Kidney tubule cell (primary cell): ENCODE data around the gene FAIM2.

Experiments
- DNase-seq: peaks from one replicate; pipeline ENCODE4 v3.0.0-alpha.2; 2018; ENCODE audit warnings: low spot score

The FAIM2 gene

DNA sequence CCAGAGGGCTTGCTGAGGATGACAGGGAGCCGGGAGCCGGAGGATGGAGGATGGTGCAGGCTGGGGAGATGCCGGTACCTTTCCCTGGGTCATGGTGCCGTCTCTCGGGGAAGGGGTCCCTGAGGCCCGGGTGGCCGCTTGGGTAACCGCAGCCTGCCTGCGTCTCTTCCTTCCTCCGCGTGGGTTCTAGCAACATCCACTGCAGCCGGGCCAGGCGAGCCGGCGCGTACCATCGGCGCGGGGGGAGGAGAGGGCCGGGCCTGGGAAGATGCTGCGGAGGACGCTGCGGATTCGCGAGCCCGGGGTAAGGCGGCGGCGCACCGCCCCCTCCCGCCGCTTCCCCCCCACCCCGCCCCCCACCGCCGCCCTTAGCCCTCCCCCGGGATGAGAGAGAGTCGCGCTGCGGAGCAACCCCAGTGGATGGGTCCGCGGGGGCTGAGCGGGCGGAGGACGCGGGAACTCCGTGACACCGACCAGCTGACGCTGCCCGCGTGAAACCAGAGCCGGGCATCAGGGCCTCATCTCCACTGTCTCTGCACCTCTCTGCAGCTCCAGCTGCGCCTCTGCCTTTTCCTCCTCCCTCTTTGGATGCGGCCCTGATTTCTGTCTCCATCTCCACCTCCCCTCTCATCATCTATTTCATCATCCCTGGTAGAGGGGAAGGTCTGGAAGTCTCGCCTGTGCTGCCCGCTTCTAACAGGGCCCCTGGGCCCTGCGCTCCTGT lies at the start of gene FAIM2:
TSS of gene FAIM2 (minus strand) at position 201 of the 724 bp plus-strand sequence. CDS start at position 93, 108 bp downstream.
- DNase-seq, result no peak

DNA sequence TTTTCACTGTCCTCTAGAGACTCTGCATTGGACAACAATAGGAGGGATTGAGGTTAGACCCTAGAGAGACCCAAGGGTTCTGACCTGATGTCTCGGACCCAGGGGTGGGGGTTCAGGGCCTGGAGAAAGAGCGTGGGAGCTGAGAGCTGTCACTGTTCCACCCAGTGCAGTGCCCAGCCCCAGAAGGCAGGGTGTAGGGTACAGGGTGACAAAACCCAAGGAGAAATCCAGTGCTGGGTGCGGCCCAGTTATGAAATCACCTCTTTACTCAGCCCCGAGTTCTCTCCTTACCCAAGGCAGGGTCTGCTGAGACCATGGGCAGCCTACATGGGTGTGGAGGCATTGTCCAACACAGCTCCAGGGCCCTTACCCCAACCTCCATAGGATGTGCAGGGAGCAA lies 49.5 kb upstream of the FAIM2 start:
- DNase-seq, result no peak

GRCh38 chr12:49952391-49953055 lies 48.8 kb upstream of the FAIM2 start:
- no peak for DNase-seq

DNA sequence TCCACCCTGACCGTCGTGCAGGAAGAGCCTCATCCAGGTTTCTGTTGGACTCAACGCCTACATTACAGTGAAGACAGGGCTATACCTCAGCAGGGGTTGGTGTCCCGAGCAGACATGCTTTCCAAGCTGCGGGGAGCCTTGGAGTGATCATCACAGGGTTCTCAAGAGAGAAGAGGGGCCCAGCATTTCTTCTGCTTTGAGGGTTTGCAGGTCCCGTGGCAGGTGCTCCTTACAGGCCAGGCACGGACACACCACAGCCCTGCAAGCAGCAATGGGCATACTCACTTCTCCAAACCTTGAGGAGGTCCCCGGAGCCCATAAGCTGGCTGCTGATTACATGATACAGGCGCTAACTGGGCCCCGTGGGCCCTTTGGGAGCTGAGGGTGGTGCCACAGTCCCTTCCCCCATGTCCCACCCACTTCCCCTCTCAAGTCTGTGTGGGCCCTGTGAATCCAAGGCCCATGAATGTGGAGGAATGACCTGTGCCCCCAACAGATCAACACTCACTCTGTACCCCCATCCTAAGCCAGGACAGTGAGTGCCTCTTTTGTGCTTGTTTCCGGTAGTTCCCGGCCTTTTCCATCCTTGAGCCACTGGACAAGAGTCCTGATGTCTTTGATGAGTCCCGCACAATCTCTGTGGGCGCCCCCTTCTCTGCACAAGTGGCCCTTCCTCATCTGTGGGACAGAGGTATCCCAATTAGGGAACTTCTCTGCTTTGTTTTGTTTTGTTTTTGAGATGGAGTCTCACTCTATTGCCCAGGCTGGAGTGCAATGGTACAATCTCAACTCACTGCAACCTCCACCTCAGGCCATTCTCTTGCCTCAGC lies 47.9 kb upstream of the FAIM2 start:
- DNase-seq, result no peak

DNA sequence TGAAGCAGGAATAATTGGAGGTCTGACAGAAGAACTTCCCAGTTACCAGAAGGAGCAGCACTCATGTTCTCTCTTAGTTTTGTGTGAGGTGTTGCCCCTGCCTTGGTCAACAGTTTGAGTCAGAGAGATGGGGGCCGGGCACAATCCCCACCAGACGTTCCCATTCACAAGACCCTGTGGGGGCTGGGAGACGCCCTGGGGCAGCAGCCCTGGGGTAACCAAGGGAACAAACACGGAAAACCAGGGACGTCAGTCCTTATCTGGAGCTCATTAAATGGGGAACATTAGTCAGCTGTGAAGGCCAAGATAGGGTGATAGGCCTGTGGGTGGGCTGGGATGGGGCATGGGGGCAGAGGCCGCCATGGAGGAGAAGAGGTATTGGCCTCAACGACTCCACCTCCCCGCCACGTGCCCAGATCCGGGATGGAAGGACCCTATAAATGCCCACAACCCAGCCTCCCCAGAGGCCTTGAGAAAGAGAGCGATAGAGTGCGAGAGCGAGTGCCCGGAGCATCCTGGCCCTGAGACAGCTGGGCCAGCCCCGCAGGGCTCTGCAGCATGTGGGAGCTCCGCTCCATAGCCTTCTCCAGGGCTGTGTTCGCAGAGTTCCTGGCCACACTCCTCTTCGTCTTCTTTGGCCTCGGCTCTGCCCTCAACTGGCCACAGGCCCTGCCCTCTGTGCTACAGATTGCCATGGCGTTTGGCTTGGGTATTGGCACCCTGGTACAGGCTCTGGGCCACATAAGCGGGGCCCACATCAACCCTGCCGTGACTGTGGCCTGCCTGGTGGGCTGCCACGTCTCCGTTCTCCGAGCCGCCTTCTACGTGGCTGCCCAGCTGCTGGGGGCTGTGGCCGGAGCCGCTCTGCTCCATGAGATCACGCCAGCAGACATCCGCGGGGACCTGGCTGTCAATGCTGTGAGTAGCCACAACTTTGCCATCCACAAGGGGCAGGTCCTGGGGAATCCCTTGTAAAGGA lies 46.9 kb upstream of the FAIM2 start, which contains the start of gene AQP2:
TSS of gene AQP2 (plus strand) at position 465 of the 979 bp plus-strand sequence. CDS start at position 559, 94 bp downstream.
- no peak for DNase-seq

- no peak for DNase-seq
Observed at GRCh38 chr12:49949866-49950265, 46.2 kb upstream of the FAIM2 start.

GRCh38 chr12:49948866-49949845 lies 45.5 kb upstream of the FAIM2 start:
- DNase-seq, result no peak

DNA sequence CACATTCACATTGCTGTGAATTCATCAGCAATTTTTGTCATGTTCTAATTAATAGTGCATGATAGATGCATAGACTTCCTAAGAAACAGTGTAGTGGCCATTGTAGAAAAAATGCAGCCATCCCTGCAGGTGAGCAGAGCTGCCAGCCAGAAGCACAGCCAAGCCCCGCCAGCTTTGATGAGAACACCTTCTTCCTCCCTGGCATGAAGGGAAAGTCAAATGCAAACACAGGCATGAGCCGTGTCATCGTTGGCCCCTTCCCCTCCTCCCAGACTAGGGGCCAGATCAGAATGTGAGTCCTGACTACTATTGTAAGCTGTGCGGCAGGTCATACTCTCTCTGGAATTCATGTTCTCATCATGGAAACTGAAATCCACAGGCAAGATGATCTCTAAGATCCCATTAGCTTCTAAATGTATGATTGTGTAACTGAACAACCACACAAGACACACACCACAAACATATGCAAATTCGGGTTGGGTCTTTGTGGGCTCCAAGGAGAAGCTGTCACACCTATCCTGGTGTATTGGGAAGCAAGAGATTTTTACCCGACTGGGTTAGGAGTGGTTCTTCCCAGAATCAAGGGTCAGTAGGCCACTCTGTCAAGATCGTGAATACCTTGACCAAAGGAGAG lies 44.0 kb upstream of the FAIM2 start:
- DNase-seq, result no peak

- DNase-seq, result no peak
Observed at GRCh38 chr12:49946497-49946896, 42.8 kb upstream of the FAIM2 start.

DNA sequence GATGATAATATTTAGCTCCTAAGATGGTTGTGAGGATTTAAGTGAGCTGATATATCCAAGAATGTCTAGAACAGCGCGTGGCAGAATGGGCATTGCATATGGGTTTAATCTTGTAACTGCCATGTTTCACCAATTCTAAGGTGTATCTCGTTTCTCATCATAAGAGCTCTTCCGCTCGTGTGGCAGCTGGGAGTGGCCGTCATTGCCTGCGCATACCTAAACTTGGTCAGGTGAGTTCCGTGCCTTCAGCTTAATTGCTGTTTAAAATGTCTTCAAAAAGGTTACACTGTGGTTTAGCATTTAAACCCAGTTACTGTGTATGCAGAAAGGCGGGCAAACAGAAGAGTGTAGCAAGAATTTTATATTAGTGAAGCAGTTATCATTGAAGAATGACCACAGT lies 42.4 kb upstream of the FAIM2 start:
- DNase-seq, result no peak

GRCh38 chr12:49945394-49946080 lies 41.8 kb upstream of the FAIM2 start:
- peak; percentile 82 for DNase-seq

DNA sequence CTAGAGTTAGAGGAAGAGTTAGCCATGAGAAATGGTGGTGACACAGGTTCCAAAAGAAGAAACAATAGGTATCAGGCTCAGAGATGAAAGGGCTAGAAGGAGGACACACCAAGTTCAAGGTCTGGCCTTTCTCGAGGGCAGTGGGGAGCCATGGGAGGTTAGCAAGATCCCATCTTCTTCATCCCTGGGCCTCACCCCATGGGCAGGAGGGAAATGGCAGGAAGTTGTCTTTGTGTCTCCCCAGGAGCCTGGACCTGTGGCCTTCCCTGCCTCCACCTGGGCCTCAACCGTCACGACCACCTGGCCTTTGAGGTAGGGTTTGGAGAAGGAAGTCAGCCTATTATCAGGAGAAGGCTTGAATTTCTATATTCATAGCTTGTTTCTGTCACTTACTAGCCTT lies 41.0 kb upstream of the FAIM2 start:
- no peak for DNase-seq

DNA sequence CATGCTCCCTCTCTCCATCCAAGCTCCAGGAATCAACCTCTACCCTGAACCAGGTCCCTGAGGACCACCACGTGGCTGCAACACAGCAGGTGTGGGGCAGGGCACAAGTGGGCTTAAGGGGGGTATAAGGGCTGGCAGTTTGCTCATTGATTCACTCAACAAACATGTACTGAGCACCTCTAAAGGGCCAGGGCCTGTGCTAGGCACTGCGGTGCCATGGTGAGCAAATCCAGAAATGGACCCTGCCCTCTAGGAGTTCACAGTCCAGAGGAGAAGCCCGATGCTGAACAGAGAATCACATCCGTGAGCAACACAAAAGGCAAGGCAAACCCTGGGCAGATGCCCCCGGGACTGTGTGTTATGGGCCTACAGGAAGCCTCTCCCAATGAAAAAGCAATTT lies 40.3 kb upstream of the FAIM2 start:
- no peak for DNase-seq

GRCh38 chr12:49943625-49943960 lies 39.9 kb upstream of the FAIM2 start:
- DNase-seq, result no peak

- no peak for DNase-seq
Observed at GRCh38 chr12:49942921-49943624, 39.4 kb upstream of the FAIM2 start.

DNA sequence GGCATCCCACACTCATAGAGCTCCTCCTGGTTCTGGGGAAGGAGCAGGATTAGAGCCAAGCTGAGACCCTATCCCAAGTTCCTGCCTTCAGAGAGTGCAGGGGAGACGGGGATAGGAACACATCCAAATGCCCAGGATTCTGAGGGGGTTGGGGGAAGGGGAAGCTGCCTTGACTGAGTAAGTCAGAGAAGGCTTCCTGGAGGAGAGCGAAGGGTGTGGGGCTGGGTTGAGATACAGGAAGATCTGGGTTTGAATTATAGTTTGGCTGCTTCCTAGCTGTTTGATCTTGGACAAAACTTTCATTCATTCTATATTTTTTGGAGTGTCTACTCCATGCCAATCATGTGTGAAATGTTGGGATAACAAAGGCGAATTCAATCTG lies 38.8 kb upstream of the FAIM2 start:
- no peak for DNase-seq

DNA sequence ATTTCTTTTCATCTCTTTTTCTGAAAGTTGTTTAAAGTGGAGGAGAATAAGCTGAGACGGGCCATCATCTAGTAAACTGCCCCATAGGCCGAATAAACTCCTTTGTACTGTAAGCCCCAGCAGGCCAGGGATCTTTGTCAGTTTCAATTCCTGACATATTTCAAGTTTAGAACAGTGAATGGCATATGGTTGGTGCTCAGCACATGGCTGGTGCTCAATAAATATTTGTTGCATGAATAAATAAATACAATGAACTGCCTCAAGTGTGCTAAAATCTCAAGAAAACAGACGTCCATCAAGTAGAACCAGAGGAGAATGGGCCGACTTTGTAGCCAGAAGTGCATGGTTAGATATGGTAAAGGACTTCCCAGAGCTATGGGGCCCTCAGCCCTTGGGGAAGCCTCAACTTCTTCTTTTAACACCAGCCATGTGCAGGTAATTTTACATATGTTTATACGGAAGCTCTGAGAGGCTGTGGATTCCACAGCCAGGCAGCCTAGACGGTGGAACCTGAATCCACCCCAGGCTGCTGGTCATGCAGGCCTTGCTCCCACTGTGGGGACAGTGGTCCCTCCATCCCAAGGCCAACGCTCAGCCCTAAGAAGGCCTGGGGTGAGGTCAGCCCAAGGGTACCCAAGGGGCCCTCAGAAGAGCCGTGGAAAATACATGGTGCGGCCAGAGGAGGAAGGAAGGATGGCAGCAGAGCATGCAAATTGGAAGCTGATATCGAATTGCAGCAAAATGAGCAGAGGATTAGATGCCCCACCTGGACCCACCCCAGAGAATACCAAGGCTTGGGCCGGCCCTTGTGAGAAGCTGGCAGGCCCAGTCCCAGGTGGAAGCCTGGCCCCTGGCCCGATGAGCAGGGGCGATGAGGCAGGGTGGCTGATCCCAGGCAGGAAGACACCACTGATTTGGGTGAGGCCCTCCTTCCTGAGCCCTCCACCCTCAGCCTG lies 38.1 kb upstream of the FAIM2 start:
- DNase-seq, result no peak

- DNase-seq, result no peak
Observed at GRCh38 chr12:49939707-49940106, 36.0 kb upstream of the FAIM2 start.
